Stimulated activated CD4-positive, alpha-beta T cell treated with anti-CD3 and anti-CD28 coated beads, Interleukin-12 subunit alpha, Interleukin-12 subunit beta, amount 100 ng/mL, for 4 hours (primary cell): ENCODE results near the gene DNER.
A peak's percentile ranks its signal among the peaks of the same experiment; 100 is the strongest.
"Not testable (repeated sequence)": the region's sequence is repeated elsewhere in the genome, so short reads cannot be mapped to it uniquely, and the experiment has no call there.

Source experiments
- DNase-seq: peaks from one replicate; pipeline ENCODE4 v3.0.0-alpha.2; 2020

DNER gene

DNA sequence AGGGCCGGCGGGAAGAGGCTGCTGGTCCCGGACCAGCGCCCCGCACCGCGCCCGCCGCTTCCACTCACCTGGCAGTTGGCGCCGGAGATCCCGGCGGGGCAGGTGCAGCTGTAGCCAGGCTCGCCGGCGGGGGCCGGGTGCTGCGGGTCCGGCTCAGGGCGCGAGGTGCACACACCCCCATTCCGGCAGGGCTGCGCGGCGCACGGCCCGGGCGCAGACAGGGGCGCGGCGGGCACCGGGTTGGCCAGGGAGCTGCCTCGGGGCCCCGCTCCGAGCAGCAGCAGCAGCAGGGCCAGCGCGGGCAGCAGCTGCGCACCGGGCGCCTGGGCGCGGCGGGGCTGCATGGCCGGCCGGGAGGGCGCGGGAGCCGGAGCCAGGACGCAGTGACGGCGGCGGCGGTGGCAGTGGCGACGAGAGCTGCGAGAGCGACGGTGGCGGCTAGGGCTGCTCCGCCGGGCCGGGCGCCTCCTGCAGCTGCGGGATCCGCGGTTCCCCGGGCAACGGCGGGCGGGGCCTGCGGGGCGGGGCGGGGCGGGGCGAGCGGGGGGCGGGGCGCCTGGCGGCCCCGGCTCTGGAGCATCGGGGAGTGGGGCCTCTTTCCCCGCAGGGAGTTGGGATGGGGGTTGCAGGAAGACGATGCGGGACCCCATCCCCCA lies at the start of gene DNER:
Gene DNER (minus strand): TSS at position 476 of the 656 bp plus-strand sequence. CDS start 132 bp downstream, at position 344.
- peak; percentile 52 for DNase-seq

GRCh38 chr2:229761663-229762062 lies 47.3 kb upstream of the DNER start:
- DNase-seq = no peak

GRCh38 chr2:229757462-229757861 lies 43.1 kb upstream of the DNER start:
- not testable (repeated sequence) for DNase-seq

GRCh38 chr2:229752970-229753729 lies 38.8 kb upstream of the DNER start:
- no peak for DNase-seq

DNA sequence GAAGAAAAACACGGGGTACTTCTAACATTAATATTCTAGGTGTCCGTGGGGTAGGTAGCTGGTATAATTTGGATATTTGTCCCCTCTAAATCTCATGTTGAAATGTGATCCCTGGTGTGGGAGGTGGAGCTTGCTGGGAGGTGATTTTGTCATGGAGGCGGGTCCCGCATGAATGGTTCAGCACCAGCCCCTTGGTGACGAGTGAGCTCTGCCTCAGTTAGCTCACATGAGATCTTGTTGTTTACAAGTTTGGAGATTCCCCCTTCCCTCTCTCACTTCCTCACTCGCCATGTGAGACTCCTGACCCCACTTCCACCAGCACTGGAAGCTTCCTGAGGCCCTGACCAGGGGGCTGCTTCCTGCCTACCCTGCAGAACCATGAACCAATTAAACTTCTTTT lies 35.4 kb upstream of the DNER start:
- DNase-seq = no peak

- DNase-seq = no peak
Observed at GRCh38 chr2:229748950-229749349, 34.6 kb upstream of the DNER start.

GRCh38 chr2:229742691-229743090 lies 28.3 kb upstream of the DNER start:
- not testable (repeated sequence) for DNase-seq

DNA sequence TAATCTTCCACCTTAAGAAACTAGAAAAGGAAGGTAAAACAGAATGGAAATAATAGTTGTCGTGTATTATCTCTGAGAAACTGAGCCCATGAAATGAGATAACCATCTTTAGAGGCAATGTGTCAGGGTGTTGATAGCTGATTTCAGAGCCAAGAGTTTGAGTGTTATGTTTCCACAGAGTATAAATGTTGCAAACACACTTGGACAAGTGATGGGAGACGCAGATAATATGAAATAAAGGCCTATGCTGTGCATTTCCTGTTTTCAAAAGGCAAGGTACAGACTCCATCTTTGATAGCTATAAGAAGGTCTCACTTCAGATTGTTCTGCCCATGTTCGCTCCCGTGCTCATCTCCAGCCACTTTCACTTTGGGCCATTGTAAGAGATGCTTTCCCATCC lies 25.9 kb upstream of the DNER start:
- DNase-seq = no peak

- no peak for DNase-seq
Observed at GRCh38 chr2:229738024-229738625, 23.8 kb upstream of the DNER start.

- no peak for DNase-seq
Observed at GRCh38 chr2:229734410-229734809, 20.1 kb upstream of the DNER start.

- DNase-seq = no peak
Observed at GRCh38 chr2:229733611-229734245, 19.4 kb upstream of the DNER start.

- no peak for DNase-seq
Observed at GRCh38 chr2:229732897-229733296, 18.5 kb upstream of the DNER start.

DNA sequence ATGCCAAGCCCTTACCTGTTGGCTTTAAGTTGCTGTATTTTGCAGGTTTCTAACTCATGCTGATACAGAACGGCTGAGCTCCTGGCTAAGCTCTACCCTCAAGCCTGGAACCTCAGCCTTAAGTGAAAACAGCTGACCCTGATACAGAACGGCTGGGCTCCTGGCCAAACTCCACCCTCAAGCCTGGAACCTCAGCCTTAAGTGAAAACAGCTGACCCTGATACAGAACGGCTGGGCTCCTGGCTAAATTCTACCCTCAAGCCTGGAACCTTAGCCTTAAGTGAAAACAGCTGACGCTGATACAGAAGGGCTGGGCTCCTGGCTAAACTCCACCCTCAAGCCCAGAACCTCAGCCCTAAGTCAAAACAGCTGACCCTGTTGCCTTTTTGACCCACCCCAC lies 17.6 kb upstream of the DNER start:
- no peak for DNase-seq

GRCh38 chr2:229731363-229731762 lies 17.0 kb upstream of the DNER start:
- no peak for DNase-seq

GRCh38 chr2:229728370-229728769 lies 14.0 kb upstream of the DNER start:
- DNase-seq = no peak

- DNase-seq = no peak
Observed at GRCh38 chr2:229726643-229727042, 12.3 kb upstream of the DNER start.

DNA sequence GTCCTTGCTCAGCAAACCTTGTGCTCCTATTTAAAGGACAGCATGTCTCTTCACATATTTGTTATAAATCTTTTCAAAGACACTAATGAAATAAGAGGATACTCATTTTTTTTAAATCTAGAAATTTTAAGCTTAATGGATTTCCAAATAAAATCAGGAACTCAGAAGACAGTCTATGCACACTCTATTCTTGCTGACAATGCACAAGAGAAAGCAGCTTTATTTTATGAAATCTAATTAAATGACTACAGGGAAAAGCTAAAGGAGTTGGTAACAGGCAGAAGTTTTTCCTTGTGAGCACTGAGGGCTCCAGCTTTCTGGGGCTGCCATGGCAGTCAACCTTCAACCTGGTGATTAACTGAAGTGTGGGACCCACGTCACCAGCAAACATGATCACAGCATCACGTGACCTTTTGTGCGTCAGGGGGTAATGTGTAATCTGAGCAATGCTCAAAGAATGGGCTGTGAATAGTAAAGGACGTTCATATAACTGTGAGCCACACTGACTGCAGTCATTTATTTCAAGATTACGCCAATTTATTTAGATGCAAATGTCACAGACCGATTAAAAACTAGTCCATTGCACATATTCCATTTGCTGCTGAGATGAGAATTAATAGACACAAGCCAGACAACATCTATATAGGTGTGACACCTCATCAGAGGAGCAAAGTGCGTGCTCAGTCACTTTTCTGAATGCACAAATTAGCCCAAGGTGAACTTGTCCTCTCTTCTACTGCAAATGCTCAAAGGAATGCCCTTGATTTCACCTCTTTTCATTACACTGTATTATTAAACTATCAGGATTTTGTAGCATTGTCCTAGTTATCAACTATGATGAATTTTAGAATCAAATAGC lies 11.6 kb upstream of the DNER start:
- DNase-seq = no peak

- not testable (repeated sequence) for DNase-seq
Observed at GRCh38 chr2:229723192-229723591, 8.8 kb upstream of the DNER start.

- DNase-seq = no peak
Observed at GRCh38 chr2:229719926-229720647, 5.7 kb upstream of the DNER start.

GRCh38 chr2:229718057-229718456 lies 3.7 kb upstream of the DNER start:
- DNase-seq = no peak

DNA sequence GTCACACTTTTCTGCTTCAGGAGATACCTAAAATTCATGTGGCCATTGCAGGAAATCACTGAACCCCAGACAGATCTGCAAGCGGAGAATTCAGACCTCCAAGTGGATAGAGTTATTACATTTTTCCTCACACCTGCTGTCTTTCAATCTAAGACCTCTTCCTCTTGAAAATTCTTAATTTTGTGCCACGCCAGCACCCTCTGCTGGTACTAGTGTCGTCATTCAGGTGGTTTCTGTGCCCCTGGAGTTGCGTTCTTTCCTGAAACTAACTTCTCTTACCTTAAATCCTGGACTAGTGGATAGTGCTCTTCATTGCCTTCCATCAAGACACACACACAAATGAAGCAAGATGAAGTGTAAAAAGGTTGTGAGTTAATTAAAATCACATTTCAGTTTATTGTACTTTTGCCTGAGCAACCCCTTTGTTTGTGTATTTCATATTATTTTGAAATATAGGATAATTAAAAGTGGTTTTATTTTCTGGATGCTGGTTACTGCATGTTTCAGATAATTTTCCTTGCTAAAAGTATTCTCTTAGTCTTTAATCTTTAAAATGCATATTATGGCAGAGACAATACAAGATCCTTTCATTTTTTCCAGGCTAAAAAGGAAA lies 1.6 kb upstream of the DNER start:
- peak; percentile 18 for DNase-seq
